SH-SY5Y (cell line): ENCODE data around the gene RCN2.

ENCODE experiments used
- GATA2 ChIP-seq: IDR thresholded peaks from 2 replicates; pipeline ENCODE4 v1.6.1; 2011; ENCODE audit warnings: mild to moderate bottlenecking, low read depth, low read length
- GATA3 ChIP-seq: IDR thresholded peaks from 2 replicates; pipeline ENCODE4 v1.6.1; 2011; ENCODE audit warnings: low read depth, mild to moderate bottlenecking, low read length, moderate library complexity

The RCN2 gene

DNA sequence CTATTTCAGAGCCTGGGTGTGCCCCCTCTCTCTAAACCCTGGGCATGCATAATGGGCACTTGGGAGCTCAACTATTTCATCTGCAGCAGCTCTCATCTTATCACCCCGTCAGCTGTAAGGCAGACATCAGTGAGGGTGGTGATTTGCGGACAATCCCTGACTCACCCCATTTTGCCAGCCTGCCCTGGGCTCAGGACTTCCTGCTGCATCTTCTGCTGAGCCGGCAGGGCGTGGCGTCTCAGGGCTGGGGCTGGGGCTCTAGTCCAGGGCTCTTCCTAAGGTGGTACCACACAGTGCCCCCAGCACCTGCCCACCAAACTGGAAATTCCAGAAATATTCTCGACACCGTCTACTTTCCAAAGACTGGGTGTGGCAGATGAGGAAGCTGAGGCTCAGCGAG lies 62.5 kb downstream of the RCN2 start:
- TF ChIP-seq GATA2 (no peak), GATA3 (no peak)

DNA sequence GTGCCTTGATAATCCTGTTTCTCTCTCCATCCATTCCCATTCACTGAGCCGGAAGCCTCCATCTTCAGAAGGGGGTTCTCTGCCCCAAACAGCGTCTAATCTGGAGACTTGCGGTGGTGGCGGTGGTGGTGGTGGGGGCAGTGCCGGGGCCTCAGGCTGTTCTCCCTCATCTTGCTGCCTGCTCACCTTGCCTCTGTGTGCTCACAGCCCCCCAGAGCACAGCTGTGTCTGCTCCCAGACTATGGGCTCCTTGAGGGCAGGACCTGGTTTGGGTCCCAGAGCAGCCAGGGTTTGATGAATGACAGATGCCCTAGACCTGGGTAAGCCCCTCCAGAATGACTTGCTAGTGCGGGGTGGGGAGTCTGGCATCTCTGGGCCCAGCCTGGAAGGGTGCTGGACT lies 62.9 kb downstream of the RCN2 start:
- TF ChIP-seq GATA2 (no peak), GATA3 (no peak)

DNA sequence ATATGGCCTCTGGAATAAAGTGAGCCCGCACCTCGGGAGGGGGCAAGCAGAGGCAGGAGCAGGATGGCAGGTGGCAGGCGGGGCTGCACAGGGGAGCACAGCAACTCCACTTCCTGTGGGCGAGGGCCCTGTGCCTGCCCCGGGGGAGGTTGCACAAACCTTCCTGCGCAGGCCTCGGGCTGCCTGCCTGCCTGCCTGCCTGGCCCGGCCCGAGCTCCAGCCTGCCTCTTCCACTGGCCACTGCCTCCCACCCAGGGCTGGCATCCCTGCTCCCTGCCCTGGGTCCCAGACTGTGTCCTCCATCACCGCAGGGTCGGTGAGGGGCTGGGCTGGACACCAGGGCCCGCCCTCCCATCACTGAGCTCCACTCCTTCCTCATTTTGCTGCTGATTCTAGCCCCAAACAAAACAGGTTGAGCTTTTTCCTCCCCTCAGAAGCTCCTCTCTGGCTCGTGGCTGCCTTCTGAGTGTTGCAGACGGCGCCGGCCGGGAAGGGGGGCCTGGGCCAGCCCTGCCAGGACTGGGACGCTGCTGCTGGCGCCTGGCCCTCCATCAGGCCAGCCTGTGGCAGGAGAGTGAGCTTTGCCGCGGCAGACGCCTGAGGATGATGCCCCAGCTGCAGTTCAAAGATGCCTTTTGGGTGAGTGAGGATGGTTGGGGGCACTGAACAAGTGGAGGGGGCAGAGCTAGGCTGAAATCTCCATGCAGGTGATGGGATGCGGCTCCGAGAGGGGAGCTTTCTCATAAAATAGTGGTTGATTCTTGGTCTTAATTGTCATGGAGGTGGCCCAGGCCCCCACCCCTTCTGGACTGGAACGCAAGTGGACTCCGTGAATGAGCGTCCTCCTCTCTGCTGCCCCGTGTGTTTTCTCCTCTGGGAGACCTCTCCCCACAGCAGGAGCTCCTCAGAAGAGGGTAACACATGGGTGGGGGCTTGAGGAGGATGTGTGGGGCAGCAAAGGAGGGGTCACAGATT lies 63.7 kb downstream of the RCN2 start, which contains the start of gene PSTPIP1:
Gene PSTPIP1, plus strand, starts transcription at position 156 of the 975 bp plus-strand sequence. Its CDS starts 448 bp downstream, at position 604.
- TF ChIP-seq GATA2 (no peak), GATA3 (no peak)

DNA sequence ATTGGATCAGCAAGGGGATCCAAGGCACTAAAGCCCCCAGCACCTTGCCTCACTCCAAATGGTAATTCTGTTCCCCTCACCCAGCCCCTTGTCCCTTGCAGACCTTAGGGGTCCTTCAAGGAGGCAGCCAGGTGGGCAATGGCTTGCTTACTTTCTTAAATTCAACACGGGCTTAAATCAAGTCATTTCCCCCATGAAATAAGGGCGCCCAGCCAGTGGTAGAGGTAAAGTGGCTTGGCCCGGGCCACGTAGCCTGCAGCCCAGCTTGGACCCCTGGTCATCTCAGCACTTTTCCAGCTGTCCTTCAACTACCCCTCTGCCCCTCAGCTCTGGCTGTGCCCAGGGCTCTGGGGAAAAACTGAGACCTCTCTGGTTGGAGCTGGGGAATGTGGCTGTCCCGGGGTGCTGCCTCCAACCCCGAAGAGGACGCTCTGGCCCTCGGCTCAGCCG lies 64.6 kb downstream of the RCN2 start:
- no peak for TF ChIP-seq GATA3

DNA sequence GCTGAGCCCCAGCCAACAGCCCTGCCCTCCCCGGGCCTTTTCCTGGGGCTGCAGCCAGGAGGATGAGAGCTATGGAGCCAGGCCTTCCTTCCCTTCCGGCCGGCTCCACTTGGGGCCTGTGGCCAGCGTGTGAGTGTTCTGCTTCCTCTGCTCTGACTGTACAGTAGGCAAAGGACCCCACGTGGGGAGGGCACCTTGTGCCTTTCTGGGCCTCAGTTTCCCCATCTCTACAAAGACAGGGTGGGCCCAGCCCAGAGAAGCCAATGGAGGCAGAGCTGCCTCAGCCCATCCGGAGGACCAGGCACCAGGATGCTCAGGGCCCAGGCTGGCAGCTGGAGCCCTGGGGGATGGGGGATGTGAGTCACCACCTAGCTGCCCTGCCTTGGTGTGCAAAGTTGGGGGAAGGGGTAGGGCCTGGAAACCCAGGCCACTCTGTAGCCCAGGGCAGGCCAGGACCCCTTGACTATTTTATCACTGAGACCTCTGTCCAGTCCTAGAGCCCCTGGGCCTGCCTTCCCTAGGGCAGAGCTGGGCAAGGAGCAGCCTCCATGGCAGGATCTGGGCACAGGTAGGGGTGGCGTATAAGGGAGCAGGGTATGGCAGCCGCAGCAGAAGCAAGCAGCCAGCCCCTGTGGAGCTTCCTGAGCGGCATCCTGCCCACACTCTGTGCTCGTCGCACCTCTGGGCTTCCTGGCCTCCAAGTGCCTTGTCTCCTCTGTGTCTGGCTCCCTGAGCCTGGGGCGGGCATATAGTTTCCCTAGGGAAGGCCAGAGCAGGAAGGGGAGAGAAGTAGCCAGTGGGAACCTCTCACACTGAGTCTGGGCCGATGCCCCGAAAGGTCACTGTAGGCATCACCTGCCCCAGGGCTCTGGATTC lies 65.2 kb downstream of the RCN2 start:
- no peak for TF ChIP-seq GATA2
- no peak for TF ChIP-seq GATA3

DNA sequence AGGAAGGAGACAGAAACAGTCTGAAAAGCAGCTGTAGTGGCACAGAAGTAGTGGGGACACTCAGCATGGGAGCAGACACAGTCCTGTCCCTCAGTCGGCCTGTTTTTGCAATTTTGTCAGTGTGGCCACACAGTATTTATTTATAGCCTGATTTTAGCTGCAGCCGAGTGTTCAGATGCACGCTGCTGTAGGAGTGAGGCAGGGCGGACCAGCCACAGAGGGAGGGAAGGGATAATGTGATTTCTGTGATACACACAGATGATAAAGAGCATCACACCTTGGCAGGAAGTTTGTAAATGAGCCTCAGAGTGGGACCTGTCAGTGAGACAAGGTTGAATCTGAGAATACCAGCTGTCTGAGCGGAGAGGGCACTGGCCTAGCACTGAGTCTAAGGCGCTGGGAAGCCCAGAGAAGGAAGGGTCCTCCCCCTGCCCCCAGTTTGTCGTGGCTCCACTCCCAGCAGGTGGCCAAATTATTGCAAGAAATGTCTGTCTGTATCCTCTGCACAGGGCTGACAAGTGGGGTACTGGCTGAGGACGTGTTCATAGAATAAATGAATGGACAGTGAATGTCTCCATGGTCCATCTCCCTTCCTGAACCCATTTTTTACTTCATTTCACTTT lies 67.2 kb downstream of the RCN2 start:
- TF ChIP-seq GATA2 (peak; percentile 82), GATA3 (no peak)

DNA sequence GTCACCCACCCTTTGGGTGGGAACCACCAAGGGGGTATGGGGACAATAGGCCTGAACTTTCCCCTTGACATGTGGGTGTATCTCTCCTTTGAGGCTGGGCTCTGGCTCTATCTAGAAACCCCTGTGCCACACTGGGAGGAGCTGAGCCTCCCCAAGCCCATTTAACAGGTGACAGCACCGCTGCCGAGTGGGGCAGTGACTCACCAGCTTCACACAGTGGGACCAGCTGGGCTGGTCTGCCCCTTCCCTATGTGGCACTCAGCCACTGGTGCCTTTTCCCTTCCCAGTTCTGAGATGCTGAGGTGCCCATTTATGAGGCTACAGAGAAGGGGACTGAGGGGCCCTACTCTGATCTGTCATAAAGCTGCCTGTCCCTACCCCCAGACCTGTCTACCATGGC lies 68.4 kb downstream of the RCN2 start:
- no peak for TF ChIP-seq GATA2
- TF ChIP-seq GATA3: no peak

DNA sequence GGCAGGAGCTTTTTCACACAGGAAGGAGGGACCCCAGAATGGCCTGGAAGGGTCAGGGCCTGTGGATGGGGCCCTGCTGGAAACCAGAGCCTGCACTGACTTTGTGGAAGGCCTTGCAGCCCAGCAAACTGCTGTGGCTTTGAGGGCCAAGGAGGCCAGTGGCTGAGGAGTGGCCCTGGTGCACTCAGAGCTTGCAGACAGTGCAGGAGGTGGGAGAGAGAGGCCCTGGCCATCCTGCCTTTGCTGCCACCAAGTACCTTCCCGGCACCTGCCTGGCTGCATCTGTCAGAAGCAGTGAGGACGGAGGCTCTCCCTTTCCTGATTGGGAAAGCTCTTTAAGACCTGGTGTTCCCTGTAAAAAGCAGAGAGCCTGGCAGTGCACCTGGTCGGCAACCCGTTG lies 69.8 kb downstream of the RCN2 start:
- TF ChIP-seq GATA3: no peak
- TF ChIP-seq GATA2: no peak

DNA sequence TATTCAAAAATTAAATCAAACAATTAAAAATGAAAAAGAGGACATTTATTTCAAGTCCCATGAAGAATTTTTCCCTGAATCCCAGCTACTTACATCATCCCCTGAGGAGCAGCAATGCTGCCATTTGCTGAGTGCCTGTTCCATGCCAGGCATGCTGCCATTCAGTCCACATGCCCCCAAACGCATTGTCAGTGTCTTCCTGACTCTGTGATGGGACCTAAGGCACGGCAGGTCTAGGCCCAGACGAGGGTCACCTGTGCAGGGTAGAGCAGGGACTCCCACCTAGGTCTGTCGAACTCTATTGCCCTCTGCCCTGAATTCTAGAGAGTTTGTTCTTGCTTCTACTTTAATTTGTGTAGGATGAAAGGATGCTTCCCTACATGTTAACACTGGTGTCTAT lies 70.4 kb downstream of the RCN2 start:
- TF ChIP-seq GATA3: no peak
- no peak for TF ChIP-seq GATA2

DNA sequence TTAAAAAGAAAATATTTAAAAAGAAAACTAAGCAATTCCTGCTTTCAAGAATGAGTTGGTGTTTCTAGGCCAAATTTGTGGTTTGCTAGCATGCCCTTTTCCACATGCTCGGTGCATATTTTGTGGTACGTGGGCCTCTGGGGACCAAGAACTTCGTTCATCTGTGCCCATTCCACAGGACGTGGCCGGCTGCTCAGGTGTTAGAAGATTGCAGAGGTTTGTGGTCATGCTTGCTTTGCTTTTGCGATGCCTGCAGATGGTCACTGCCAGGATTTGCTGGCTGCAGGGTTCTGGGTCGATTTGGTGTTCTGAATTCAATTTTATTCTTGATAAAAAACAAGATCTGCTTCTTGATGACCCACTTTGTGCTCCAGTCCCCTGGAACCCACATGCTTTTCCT lies 70.9 kb downstream of the RCN2 start:
- TF ChIP-seq GATA3 (no peak), GATA2 (no peak)

DNA sequence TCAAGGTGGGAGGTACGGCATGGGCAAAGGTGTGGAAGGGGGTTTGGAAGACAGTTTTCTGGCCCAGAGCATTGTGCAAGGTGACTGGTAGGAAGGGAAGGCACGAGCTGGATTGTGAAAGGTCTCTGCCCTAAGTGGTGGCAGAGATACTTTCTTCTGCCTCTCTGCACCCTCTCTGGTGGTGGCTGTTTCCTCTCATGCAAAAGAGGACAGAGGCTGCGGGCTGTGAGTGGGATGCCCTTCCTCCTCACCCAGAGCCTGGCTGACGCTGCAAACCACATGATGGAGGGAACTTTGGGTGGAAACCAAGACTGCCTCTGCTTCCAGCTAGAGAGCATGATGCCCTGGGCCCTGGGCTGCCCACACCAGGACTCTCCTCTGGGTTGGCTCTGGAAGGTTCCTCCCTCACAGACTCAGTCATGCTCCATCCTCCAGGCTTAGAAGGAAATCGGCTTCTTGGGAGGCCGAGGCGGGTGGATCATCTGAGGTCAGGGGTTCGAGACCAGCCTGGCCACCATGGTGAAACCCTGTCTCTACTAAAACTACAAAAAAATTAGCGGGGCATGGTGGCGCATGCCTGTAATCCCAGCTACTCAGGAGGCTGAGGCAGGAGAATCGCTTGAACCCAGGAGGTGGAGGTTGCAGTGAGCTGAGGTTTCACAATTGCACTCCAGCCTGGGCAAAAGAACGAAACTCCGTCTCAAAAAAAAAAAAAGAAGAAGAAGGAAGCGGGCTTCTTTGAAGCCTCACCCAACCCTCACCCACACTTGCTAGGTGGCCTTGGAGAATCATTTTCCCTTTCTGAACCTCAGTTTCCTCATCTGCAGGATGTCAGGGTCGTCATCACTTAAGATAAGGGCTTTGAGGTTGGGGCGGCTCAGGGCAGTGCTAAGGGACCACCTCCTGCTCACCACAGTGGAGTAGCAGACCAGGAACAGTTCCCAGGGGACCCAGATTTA lies 71.7 kb downstream of the RCN2 start:
- no peak for TF ChIP-seq GATA3
- TF ChIP-seq GATA2: no peak
